ENCODE results near the gene AKAP8L. TPM values are rescaled to one million over a fixed set of nuclear protein-coding genes. Genes with fewer than 3 reads are reported as not detected.

The AKAP8L gene
- total RNA-seq, 4 donors from 2014 or later, result 82.4 to 157 (median 117) TPM

GRCh38 chr19:15379999-15380647, 38.7 kb downstream of the AKAP8L start:
- intact Hi-C loops (cut with DNase I; ENCODE audit: low total_unique reads), result no loop called here
- H3K27ac ChIP-seq, result peak overlapping the region; percentile 90 to 97

GRCh38 chr19:15379083-15379998, 39.4 kb downstream of the AKAP8L start, which contains the start of gene AKAP8:
TSS of gene AKAP8 (minus strand) at chr19:15379787. CDS start at chr19:15379731, 56 bp downstream.
- H3K4me3 ChIP-seq, result peak within 1 kb of the TSS; percentile 56 to 95

More at GRCh38 chr19:15379999-15380647, 38.7 kb downstream of the AKAP8L start:
- peaks cover 4 to 18% of the 10 kb centered on the region in 2 donors for H3K4me1 ChIP-seq
- peak in 1 of 2 donors; percentile 43 for DNase-seq
- H3K9me3 ChIP-seq, result no peaks in the 10 kb centered on the region
- H3K4me3 ChIP-seq, result peak overlapping the region; percentile 43 to 95
- no peaks in the 10 kb centered on the region for H3K27me3 ChIP-seq
- H3K36me3 ChIP-seq, result no peaks in the 10 kb centered on the region
- TF ChIP-seq CTCF (IDR thresholded peaks at IDR 0.05) (no peak), POLR2A (IDR thresholded peaks at IDR 0.05) (no peak)

DNA sequence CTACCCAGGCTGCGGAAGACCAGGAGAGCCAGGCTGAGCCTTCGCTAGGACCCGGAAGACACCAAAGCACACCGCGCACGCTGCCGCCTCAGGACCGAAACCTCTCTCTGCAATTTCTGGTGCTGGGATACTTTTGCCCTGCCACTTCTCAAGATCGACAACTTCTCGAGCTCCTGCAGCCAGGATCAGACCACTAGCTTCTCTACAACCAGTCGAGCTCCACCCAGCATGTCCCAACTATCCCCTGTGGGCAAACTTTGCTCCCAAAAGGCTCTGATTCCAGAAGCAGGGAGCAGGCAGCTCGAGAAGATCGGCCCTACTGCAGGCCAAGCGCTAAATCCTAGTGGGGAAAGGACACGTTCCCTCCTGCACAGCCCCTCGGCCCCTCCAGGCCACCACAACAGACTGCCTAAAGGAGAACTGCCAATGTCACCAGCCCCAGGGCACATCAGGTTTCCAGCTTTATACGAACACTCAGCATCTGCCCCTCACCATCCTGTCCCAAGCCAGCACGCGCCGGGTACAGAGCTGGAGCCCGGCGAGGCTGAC, 40.2 kb downstream of the AKAP8L start:
- intact Hi-C loops (cut with DNase I; ENCODE audit: low total_unique reads), result no loop called here
- Histone ChIP-seq H3K36me3 (no peaks in the 10 kb centered on the region), H3K27ac (peak overlapping the region; percentile 90 to 97), H3K4me1 (peaks cover 4 to 27% of the 10 kb centered on the region in 2 donors), H3K9me3 (no peaks in the 10 kb centered on the region), H3K27me3 (no peaks in the 10 kb centered on the region), H3K4me3 (peak overlapping the region; percentile 56 to 95)
- DNase-seq, result no peak
- TF ChIP-seq POLR2A (IDR thresholded peaks at IDR 0.05) (no peak), CTCF (IDR thresholded peaks at IDR 0.05) (no peak)

More at GRCh38 chr19:15379083-15379998, 39.4 kb downstream of the AKAP8L start, which contains the start of gene AKAP8:
- H3K27me3 ChIP-seq, result no peaks in the 10 kb centered on the region
- no peaks in the 10 kb centered on the region for H3K36me3 ChIP-seq
- H3K27ac ChIP-seq, result peak within 1 kb of the TSS; percentile 90 to 97
- intact Hi-C loops (cut with DNase I; ENCODE audit: low total_unique reads), result no loop called here
- TF ChIP-seq CTCF (IDR thresholded peaks at IDR 0.05), result peak in 1 of 4 experiments; percentile 2
- peak; percentile 65 to 87 for TF ChIP-seq POLR2A (IDR thresholded peaks at IDR 0.05)
- DNase-seq, result peak; percentile 98 to 99
- H3K4me1 ChIP-seq, result peaks cover 4 to 26% of the 10 kb centered on the region in 2 donors
- no peaks in the 10 kb centered on the region for H3K9me3 ChIP-seq

- no peak overlapping the region for H3K4me3 ChIP-seq
These were observed 43.9 kb downstream of the AKAP8L start for GRCh38 chr19:15374796-15375440.

More at GRCh38 chr19:15374796-15375440, 43.9 kb downstream of the AKAP8L start:
- no peaks in the 10 kb centered on the region for H3K36me3 ChIP-seq
- TF ChIP-seq CTCF (IDR thresholded peaks at IDR 0.05), result no peak
- no peak for TF ChIP-seq POLR2A (IDR thresholded peaks at IDR 0.05)
- no peaks in the 10 kb centered on the region for H3K27me3 ChIP-seq
- DNase-seq, result peak; percentile 46 to 52
- peak overlapping the region; percentile 28 to 50 for H3K27ac ChIP-seq
- H3K4me1 ChIP-seq, result peaks cover 4 to 22% of the 10 kb centered on the region in 2 donors
- no peaks in the 10 kb centered on the region for H3K9me3 ChIP-seq
- intact Hi-C loops (cut with DNase I; ENCODE audit: low total_unique reads), result no loop called here
